Mesothelial cell of epicardium (in vitro differentiated cells): ENCODE measurements around the gene SCN4A. TPM values are rescaled to one million over a fixed set of nuclear protein-coding genes. Genes with fewer than 3 reads are reported as not detected.

Experiments
- DNase-seq, 2 experiments: peaks; one replicate each; pipeline ENCODE4 v3.0.0; 2021; ENCODE audit warnings: low spot score in 2 of 2; ENCODE audit not compliant: unreplicated experiment in 2 of 2
- H3K27ac Mint-ChIP-seq: 2 replicates; pipeline ENCODE4 v1.8.0; 2021; ENCODE audit warnings: mixed read lengths
- H3K27me3 Mint-ChIP-seq: 2 replicates; pipeline ENCODE4 v1.8.0; 2021; ENCODE audit warnings: low read depth, mixed read lengths
- H3K36me3 Mint-ChIP-seq: 2 replicates; pipeline ENCODE4 v1.8.0; 2021; ENCODE audit warnings: mixed read lengths
- H3K4me1 Mint-ChIP-seq: 2 replicates; pipeline ENCODE4 v1.8.0; 2021; ENCODE audit warnings: mixed read lengths
- H3K4me3 Mint-ChIP-seq: 2 replicates; pipeline ENCODE4 v1.8.0; 2021; ENCODE audit warnings: mild to moderate bottlenecking, moderate library complexity, mixed read lengths
- H3K9me3 Mint-ChIP-seq: 2 replicates; pipeline ENCODE4 v1.8.0; 2021; ENCODE audit warnings: mixed read lengths
- total RNA-seq: library from RNA; stranded (reverse); gene quantifications from 3 replicates; pipeline ENCODE4 v1.2.1, GENCODE V29; 2021
- TF ChIP-seq, protein P1 (sequence below): fragments of 200-600 bp; sonication (generic); IDR thresholded peaks from one replicate; pipeline ENCODE4 v1.5.0; 2021; ENCODE audit warnings: antibody characterized with exemption; ENCODE audit not compliant: unreplicated experiment

Gene SCN4A
- total RNA-seq, 1 donor from 2014 or later, result 0.51 TPM

DNA sequence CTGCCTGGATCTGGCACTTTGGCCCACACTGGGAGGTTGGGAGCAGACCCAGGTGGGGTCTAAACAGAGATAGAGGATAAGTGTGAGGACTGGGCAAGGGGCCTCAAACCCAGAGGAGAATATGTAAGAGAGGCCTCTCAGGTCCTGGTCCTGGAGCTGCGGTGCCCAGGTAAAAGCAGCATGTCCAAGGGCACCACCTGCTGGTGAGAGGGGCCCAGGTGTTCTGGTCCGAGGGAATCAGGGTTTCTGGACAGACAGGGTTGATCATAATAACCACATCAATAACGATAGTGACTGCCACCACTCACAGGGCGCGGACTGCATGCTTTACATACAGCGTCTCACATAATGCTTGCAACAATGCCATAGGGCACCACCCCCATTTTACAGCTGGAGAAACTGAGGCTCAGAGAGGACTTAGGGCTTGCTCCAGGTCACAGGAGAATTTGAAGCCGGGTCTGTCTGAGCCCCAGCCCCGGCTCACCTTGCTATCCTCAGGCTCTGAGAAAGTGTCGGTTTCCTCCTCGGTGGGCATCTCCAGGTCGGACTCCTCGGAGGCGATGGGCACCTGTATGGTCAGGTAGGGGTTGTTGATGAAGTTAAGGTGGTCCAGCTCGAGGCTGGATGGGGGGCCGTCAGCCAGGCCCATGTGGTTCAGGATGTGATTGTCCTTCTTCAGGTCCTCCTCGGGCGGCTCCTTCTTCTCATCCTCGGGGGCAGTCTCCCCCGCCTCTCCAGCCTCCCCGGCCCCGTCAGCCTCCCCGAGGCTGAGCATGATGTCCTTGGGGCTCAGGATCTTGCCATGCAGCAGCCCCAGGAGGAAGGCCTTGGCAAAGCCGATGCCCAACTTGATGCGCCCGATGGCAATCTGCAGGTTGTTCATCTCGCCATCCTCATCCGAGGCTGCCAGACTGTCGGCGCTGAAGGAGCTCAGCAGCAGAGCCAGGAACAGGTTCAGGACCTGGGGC is 21.5 kb downstream of the SCN4A start:
- no peak overlapping the region for H3K4me3 Mint-ChIP-seq
- peak in 1 of 2 experiments; percentile 53 for DNase-seq
- no peaks in the 10 kb centered on the region for H3K36me3 Mint-ChIP-seq
- no peaks in the 10 kb centered on the region for H3K9me3 Mint-ChIP-seq
- TF ChIP-seq, protein P1, sequence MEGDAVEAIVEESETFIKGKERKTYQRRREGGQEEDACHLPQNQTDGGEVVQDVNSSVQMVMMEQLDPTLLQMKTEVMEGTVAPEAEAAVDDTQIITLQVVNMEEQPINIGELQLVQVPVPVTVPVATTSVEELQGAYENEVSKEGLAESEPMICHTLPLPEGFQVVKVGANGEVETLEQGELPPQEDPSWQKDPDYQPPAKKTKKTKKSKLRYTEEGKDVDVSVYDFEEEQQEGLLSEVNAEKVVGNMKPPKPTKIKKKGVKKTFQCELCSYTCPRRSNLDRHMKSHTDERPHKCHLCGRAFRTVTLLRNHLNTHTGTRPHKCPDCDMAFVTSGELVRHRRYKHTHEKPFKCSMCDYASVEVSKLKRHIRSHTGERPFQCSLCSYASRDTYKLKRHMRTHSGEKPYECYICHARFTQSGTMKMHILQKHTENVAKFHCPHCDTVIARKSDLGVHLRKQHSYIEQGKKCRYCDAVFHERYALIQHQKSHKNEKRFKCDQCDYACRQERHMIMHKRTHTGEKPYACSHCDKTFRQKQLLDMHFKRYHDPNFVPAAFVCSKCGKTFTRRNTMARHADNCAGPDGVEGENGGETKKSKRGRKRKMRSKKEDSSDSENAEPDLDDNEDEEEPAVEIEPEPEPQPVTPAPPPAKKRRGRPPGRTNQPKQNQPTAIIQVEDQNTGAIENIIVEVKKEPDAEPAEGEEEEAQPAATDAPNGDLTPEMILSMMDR, result no peak
- H3K27me3 Mint-ChIP-seq, result peaks cover 14% of the 10 kb centered on the region
- H3K4me1 Mint-ChIP-seq, result peaks cover 6% of the 10 kb centered on the region
- H3K27ac Mint-ChIP-seq, result no peak overlapping the region

DNA sequence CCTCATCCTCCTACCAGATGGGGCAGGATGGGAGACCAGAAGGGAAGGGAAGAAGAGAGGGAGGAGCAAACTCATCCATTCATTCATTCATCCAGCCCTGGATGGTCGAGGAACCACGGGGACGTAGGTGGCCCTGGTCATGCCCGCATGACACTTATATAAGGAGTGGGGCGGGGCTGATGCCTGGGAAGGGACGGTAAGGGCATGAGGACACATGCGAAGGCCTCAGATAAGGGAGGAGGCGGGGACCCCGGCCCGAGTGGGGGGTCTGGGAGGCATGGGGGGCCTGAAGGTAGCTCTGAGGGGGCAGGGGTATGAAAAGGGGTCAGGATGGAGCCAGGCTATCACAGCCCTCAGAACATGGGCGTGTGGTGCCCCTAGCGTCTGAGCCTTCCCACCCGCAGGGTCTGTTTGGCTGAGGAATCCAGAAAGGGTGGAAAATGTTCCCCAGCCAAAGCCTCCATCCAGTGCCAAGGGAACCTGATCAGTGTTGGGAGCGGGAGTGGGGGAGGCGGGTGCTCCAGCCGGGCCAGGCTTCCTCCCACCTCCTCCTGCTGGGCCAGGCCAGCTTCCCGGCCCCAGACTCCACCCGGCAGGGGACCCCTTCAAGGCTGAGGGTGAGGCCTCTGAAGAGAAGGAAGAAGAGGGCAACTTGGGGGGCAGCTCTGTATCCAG is 23.0 kb downstream of the SCN4A start:
- H3K9me3 Mint-ChIP-seq, result no peaks in the 10 kb centered on the region
- no peak overlapping the region for H3K27ac Mint-ChIP-seq
- no peak overlapping the region for H3K4me3 Mint-ChIP-seq
- TF ChIP-seq, protein P1, result no peak
- H3K4me1 Mint-ChIP-seq, result peaks cover 6% of the 10 kb centered on the region
- no peaks in the 10 kb centered on the region for H3K36me3 Mint-ChIP-seq
- no peak for DNase-seq
- H3K27me3 Mint-ChIP-seq, result peaks cover 13% of the 10 kb centered on the region

- H3K27ac Mint-ChIP-seq, result no peak overlapping the region
- peaks cover 9% of the 10 kb centered on the region for H3K27me3 Mint-ChIP-seq
- DNase-seq, result no peak
- H3K36me3 Mint-ChIP-seq, result no peaks in the 10 kb centered on the region
- no peaks in the 10 kb centered on the region for H3K9me3 Mint-ChIP-seq
- H3K4me3 Mint-ChIP-seq, result no peak overlapping the region
- peaks cover 2% of the 10 kb centered on the region for H3K4me1 Mint-ChIP-seq
- TF ChIP-seq, protein P1, result no peak
These were observed 24.2 kb downstream of the SCN4A start for GRCh38 chr17:63948521-63948920.

- H3K36me3 Mint-ChIP-seq, result no peaks in the 10 kb centered on the region
- no peaks in the 10 kb centered on the region for H3K9me3 Mint-ChIP-seq
- no peak overlapping the region for H3K27ac Mint-ChIP-seq
- peaks cover 11% of the 10 kb centered on the region for H3K27me3 Mint-ChIP-seq
- DNase-seq, result no peak
- H3K4me3 Mint-ChIP-seq, result no peak overlapping the region
- TF ChIP-seq, protein P1, result no peak
- peaks cover 2% of the 10 kb centered on the region for H3K4me1 Mint-ChIP-seq
These were observed 24.9 kb downstream of the SCN4A start for GRCh38 chr17:63947711-63948330.

GRCh38 chr17:63946440-63947363 is 26.0 kb downstream of the SCN4A start:
- TF ChIP-seq, protein P1, result peak; percentile 72
- Mint-ChIP-seq H3K36me3 (no peaks in the 10 kb centered on the region), H3K27ac (no peak overlapping the region), H3K4me3 (no peak overlapping the region), H3K4me1 (peaks cover 2% of the 10 kb centered on the region), H3K9me3 (no peaks in the 10 kb centered on the region), H3K27me3 (peaks cover 8% of the 10 kb centered on the region)
- peak in 1 of 2 experiments; percentile 62 for DNase-seq
